ENCODE results near the gene KCNQ1.

KCNQ1 gene

DNA sequence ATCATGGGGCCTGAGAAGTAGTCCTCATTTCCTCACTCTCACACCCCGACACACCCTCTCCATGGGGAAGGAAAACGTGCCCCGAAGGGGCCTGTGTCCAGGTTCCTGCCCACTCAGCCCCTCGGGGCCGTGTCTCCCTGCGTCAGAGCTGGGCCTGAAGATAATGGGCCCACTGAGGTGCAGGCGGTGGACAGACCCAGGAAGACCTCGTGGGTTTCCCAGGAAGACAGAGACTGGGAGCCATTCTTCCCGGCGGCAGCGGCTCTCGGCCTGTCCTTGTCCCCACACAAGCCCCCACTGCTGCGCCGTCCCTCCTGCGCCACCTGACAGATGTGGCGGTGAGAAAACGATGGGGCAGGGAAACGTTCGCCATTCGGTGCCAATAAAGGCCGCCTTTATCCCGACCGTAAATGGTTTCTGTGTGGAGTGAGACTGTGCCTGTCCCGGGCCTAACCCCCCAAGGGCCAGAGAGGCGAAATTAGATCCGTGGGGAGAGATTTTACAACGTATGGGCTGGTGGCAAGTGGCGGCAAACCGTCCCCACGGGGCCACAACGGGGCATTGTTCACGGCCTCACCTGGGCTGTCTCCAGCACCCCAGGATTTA is 351.8 kb downstream of the KCNQ1 start:
- DNase-seq (ENCODE audit: low read depth in 2 of 2) = no peak

DNA sequence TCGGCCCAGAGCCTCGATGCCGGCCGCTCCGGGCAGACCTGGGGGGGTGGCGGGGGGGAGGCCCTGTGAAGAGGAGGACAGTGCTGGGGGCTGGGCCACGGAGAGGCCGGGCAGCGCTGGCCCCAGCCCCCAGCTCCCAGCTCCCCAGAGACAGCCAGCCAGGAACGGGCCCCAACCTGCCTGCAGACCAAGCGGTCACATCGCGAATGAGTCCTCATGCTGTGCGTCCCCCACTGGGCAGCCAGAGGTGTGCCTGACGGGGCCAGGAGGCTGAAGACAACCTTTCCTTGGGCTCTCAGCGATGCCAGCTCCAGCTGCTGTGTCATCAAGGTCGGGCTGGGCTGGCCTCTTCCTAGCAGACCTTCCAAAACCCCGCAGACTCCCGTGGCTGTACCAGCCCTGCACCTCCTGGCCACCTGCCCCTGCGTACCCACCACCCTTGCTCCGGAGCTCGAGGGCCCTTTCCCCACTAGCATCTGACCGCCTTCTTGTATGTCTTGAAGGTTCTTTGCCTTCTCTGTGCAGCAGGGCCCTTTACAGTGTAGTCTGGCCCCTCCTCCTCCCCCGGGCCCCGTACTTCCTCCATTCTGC is 352.4 kb downstream of the KCNQ1 start:
- DNase-seq (ENCODE audit: low read depth in 2 of 2) = no peak

- no peak for DNase-seq (ENCODE audit: low read depth in 2 of 2)
These were observed 353.0 kb downstream of the KCNQ1 start for GRCh38 chr11:2797741-2798361.

GRCh38 chr11:2798951-2799761 is 354.3 kb downstream of the KCNQ1 start:
- DNase-seq (ENCODE audit: low read depth in 2 of 2) = no peak

- no peak for DNase-seq (ENCODE audit: low read depth in 2 of 2)
These were observed 355.3 kb downstream of the KCNQ1 start for GRCh38 chr11:2799881-2800654.

- no peak for DNase-seq (ENCODE audit: low read depth in 2 of 2)
These were observed 356.1 kb downstream of the KCNQ1 start for GRCh38 chr11:2800655-2801531.

- DNase-seq (ENCODE audit: low read depth in 2 of 2) = no peak
These were observed 357.0 kb downstream of the KCNQ1 start for GRCh38 chr11:2801711-2802388.

- DNase-seq (ENCODE audit: low read depth in 2 of 2) = no peak
These were observed 357.8 kb downstream of the KCNQ1 start for GRCh38 chr11:2802389-2803185.

- DNase-seq (ENCODE audit: low read depth in 2 of 2) = no peak
These were observed 358.6 kb downstream of the KCNQ1 start for GRCh38 chr11:2803186-2804091.

- no peak for DNase-seq (ENCODE audit: low read depth in 2 of 2)
These were observed 359.4 kb downstream of the KCNQ1 start for GRCh38 chr11:2804189-2804588.

GRCh38 chr11:2804701-2805387 is 360.0 kb downstream of the KCNQ1 start:
- DNase-seq (ENCODE audit: low read depth in 2 of 2) = no peak

GRCh38 chr11:2805388-2806056 is 360.7 kb downstream of the KCNQ1 start:
- DNase-seq (ENCODE audit: low read depth in 2 of 2) = no peak

GRCh38 chr11:2806351-2807024 is 361.7 kb downstream of the KCNQ1 start:
- DNase-seq (ENCODE audit: low read depth in 2 of 2) = no peak

DNA sequence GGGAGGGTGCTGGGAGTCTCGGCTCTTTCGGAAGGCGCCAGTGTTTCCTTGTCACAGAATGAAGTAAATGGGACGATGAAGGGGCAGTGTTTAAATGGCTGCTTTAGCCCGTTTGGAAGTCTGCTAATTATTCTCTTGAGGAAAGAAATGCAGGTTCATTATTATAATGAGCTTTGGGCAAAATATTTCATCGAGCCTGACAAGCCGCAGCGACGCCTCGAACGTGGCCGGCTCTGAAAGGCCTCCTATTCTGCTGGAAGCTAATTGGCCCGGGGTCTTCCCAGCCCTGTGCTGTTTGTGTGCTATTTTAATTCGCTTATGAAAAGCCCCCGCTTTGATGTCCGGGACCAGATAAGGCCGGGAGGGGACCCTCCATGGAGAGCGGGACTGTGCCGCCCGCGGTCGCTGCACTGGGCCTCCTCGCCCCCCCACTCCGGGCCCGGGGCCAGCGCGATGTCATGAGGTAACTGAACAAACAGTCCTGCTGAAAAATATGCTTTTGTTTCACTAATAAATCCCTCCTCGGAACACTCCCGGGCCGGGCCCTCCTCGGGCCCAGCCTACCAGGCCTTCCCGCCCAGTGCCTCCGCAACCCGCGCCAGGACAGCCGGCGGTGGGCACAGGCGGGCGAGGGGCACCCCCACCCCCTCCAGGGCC is 362.3 kb downstream of the KCNQ1 start:
- no peak for DNase-seq (ENCODE audit: low read depth in 2 of 2)

DNA sequence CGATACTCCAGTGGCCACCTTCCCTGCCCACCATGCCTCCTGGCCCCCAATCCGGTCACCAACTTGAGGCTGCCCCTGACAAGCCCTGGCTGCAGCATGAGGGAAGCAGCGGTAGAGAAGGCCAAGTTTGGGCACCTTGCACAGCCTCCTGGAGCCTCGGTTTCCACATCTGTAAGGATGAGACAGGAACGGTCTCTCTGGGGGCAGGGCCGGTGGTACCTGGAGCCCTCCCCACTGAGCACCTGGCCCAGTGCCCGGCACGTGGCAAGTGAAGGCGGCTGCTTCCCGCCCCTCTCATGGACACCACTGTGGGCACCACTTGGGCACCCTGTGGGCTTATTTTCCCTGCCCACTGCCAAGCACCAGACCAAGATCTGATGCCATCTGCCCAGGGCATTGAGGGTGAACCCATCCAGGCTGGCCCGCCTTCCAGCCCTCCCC is 363.0 kb downstream of the KCNQ1 start:
- no peak for DNase-seq (ENCODE audit: low read depth in 2 of 2)
